ENCODE data around the gene RGL1.

- TF ChIP-seq CTCF (conservative IDR thresholded peaks at IDR 0.05) (no peak), ZFX (IDR thresholded peaks at IDR 0.05) (no peak)
These were observed 88.8 kb downstream of the RGL1 start for GRCh38 chr1:183893561-183894289.
